ENCODE measurements around the gene S100P. TPM values are rescaled to one million over a fixed set of nuclear protein-coding genes. Genes with fewer than 3 reads are reported as not detected.

Gene S100P
- total and polyA plus RNA-seq, 2 donors (not counting 1 experiment from before 2014, with no cell fraction given) = 0.07 TPM; not detected in 1

DNA sequence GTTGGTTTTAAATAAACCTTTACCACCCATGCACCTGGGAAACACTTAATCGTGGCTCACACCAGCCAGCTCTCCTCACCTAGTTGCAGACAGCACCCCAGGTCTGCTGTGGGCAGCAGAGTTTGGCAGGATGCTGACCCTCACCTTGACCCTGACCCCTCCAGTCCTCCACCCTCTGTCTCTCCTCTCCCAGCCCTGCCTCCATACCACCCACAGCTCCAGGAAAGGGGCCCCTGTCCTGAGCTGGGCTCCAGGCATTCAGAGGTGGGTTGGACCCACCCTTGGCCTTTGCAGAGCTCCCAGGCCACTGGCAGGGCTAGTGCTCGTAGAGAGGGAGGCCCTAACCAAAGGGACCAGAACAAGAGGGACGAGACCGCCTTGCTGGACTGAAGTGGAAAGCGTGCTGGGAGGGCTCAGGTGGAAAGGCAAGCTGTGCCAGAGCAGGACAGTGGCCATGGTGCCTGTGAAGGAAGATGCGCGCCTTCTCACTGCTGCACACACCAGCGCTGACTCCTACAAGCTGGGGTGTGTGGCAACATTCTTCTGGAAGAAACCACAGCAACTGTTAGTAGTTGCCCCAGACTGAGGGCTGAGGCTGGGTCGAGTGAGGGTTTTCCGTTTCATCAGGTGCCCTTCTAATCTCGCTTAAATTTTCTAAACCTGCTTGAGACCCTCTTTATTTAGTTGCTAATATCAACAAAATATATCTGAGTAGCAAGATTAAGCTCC is 10.7 kb upstream of the S100P start:
- Histone ChIP-seq H3K27me3 (replicated peaks in 1 of 4; ENCODE audit: control extremely low read depth in 1 of 4, control insufficient read depth in 3 of 4, insufficient read depth in 4 of 4, low read length in 3 of 4) (peaks cover 0 to 2% (median 0%) of the 10 kb centered on the region in 4 experiments), H3K79me2 (ENCODE audit: control insufficient read depth, insufficient read depth, low read length) (peaks cover 21% of the 10 kb centered on the region), H3K9me3 (ENCODE audit: control extremely low read depth in 1 of 3, control insufficient read depth in 2 of 3, insufficient read depth in 1 of 3, low read length in 2 of 3) (peaks cover 0 to 10% (median 2%) of the 10 kb centered on the region in 3 donors), H4K20me1 (ENCODE audit: control insufficient read depth, insufficient read depth, low read length, poor library complexity, severe bottlenecking) (no peaks in the 10 kb centered on the region), H3K4me2 (replicated peaks; ENCODE audit: low read depth, low read length, poor library complexity, severe bottlenecking) (no peak overlapping the region), H2AFZ (ENCODE audit: insufficient read depth, low read depth, low read length, poor library complexity, severe bottlenecking) (no peak overlapping the region), H3K9ac (ENCODE audit: low read length) (no peak overlapping the region), H3K4me3 (ENCODE audit: control extremely low read depth in 1 of 5, extremely low read depth in 1 of 5, insufficient read depth in 1 of 5, low read depth in 2 of 5, low read length in 4 of 5) (no peak overlapping the region), H3K36me3 (replicated peaks in 1 of 2; ENCODE audit: control extremely low read depth in 1 of 2, control insufficient read depth in 1 of 2, extremely low read depth in 1 of 2, insufficient read depth in 2 of 2, low read length in 1 of 2) (peaks cover 0 to 3% of the 10 kb centered on the region in 2 experiments), H3K4me1 (ENCODE audit: control insufficient read depth in 2 of 2, insufficient read depth in 2 of 2, low read length in 2 of 2) (no peaks in the 10 kb centered on the region), H3K27ac (ENCODE audit: low read length in 2 of 2) (no peak overlapping the region)
- Mint-ChIP-seq H3K4me3 (no peak overlapping the region), H3K27ac (no peak overlapping the region), H3K4me1 (peaks cover 2% of the 10 kb centered on the region), H3K9me3 (ENCODE audit: insufficient read depth) (no peaks in the 10 kb centered on the region), H3K27me3 (peaks cover 4% of the 10 kb centered on the region)
- TF ChIP-seq, protein P1, sequence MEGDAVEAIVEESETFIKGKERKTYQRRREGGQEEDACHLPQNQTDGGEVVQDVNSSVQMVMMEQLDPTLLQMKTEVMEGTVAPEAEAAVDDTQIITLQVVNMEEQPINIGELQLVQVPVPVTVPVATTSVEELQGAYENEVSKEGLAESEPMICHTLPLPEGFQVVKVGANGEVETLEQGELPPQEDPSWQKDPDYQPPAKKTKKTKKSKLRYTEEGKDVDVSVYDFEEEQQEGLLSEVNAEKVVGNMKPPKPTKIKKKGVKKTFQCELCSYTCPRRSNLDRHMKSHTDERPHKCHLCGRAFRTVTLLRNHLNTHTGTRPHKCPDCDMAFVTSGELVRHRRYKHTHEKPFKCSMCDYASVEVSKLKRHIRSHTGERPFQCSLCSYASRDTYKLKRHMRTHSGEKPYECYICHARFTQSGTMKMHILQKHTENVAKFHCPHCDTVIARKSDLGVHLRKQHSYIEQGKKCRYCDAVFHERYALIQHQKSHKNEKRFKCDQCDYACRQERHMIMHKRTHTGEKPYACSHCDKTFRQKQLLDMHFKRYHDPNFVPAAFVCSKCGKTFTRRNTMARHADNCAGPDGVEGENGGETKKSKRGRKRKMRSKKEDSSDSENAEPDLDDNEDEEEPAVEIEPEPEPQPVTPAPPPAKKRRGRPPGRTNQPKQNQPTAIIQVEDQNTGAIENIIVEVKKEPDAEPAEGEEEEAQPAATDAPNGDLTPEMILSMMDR (IDR thresholded peaks at IDR 0.05) = no peak
- no peak for TF ChIP-seq EZH2 (IDR thresholded peaks at IDR 0.05; ENCODE audit: borderline replicate concordance, insufficient read depth, low read depth, low read length, poor library complexity, severe bottlenecking)
- ChIA-PET POLR2A (no interaction called here), CTCF (no interaction called here)
- 86% methylated on average over 5 of the region's 11 CpGs for WGBS (ENCODE audit: insufficient coverage)
- ATAC-seq (ENCODE audit: low read depth) = no peak
- DNase-seq = no peak
- intact Hi-C loops (cut with micrococcal nuclease) = no loop called here

- H4K20me1 ChIP-seq (ENCODE audit: control insufficient read depth, insufficient read depth, low read length, poor library complexity, severe bottlenecking) = no peaks in the 10 kb centered on the region
- WGBS (ENCODE audit: insufficient coverage) = 94% methylated on average over 10 of the region's 11 CpGs
- H3K27ac Mint-ChIP-seq = no peak overlapping the region
- no peaks in the 10 kb centered on the region for H3K4me1 Mint-ChIP-seq
- peaks cover 0 to 14% (median 0%) of the 10 kb centered on the region in 4 experiments for H3K27me3 ChIP-seq (replicated peaks in 1 of 4; ENCODE audit: control extremely low read depth in 1 of 4, control insufficient read depth in 3 of 4, insufficient read depth in 4 of 4, low read length in 3 of 4)
- H3K27ac ChIP-seq (ENCODE audit: low read length in 2 of 2) = no peak overlapping the region
- TF ChIP-seq, protein P1 (IDR thresholded peaks at IDR 0.05) = no peak
- TF ChIP-seq EZH2 (IDR thresholded peaks at IDR 0.05; ENCODE audit: borderline replicate concordance, insufficient read depth, low read depth, low read length, poor library complexity, severe bottlenecking) = no peak
- H2AFZ ChIP-seq (ENCODE audit: insufficient read depth, low read depth, low read length, poor library complexity, severe bottlenecking) = no peak overlapping the region
- DNase-seq (no peak), ATAC-seq (ENCODE audit: low read depth) (no peak)
- H3K4me3 ChIP-seq (ENCODE audit: control extremely low read depth in 1 of 5, extremely low read depth in 1 of 5, insufficient read depth in 1 of 5, low read depth in 2 of 5, low read length in 4 of 5) = no peak overlapping the region
- no peak overlapping the region for H3K4me3 Mint-ChIP-seq
- H3K79me2 ChIP-seq (ENCODE audit: control insufficient read depth, insufficient read depth, low read length) = peaks cover 16% of the 10 kb centered on the region
- H3K9me3 Mint-ChIP-seq (ENCODE audit: insufficient read depth) = no peaks in the 10 kb centered on the region
- no peaks in the 10 kb centered on the region for H3K36me3 ChIP-seq (replicated peaks in 1 of 2; ENCODE audit: control extremely low read depth in 1 of 2, control insufficient read depth in 1 of 2, extremely low read depth in 1 of 2, insufficient read depth in 2 of 2, low read length in 1 of 2)
- no peaks in the 10 kb centered on the region for H3K4me1 ChIP-seq (ENCODE audit: control insufficient read depth in 2 of 2, insufficient read depth in 2 of 2, low read length in 2 of 2)
- ChIA-PET POLR2A (no interaction called here), CTCF (no interaction called here)
- intact Hi-C loops (cut with micrococcal nuclease) = no loop called here
- H3K27me3 Mint-ChIP-seq = peaks cover 4% of the 10 kb centered on the region
- H3K9ac ChIP-seq (ENCODE audit: low read length) = no peak overlapping the region
- H3K9me3 ChIP-seq (ENCODE audit: control extremely low read depth in 1 of 3, control insufficient read depth in 2 of 3, insufficient read depth in 1 of 3, low read length in 2 of 3) = peaks cover 0 to 10% (median 2%) of the 10 kb centered on the region in 3 donors
- H3K4me2 ChIP-seq (replicated peaks; ENCODE audit: low read depth, low read length, poor library complexity, severe bottlenecking) = no peak overlapping the region
Observed at GRCh38 chr4:6684656-6685055, 9.0 kb upstream of the S100P start.

Data from B cell (primary cell).